Upper lobe of left lung (tissue), 6 donors: ENCODE data around the gene ANKRD31. TPM values are rescaled to one million over a fixed set of nuclear protein-coding genes. Genes with fewer than 3 reads are reported as not detected.

Source experiments
- ATAC-seq, 2 donors: fragments of 200-7000 bp; cut with Tn5 transposase; one replicate each; pipeline ENCODE4 v1.9.1; 2022; ENCODE audit warnings: mild to moderate bottlenecking in 2 of 2, moderate library complexity in 2 of 2; ENCODE audit not compliant: low FRiP score in 2 of 2
- DNase-seq, 2 donors: peaks; one replicate each; pipeline ENCODE4 v3.0.0-alpha.2; 2019 to 2020
- H3K27ac ChIP-seq, 4 donors: fragments of 200-600 bp; sonication (generic); one replicate each; pipeline ENCODE4 v1.5.1; 2016 to 2019
- H3K27me3 ChIP-seq, 4 donors: fragments of 200-600 bp; sonication (generic); one replicate each; pipeline ENCODE4 v1.5.1; 2017 to 2019
- H3K36me3 ChIP-seq, 4 donors: fragments of 200-600 bp; sonication (generic); one replicate each; pipeline ENCODE4 v1.5.1; 2016 to 2019
- H3K4me1 ChIP-seq, 4 donors: fragments of 200-600 bp; sonication (generic); one replicate each; pipeline ENCODE4 v1.5.1; 2018 to 2019
- H3K4me3 ChIP-seq, 4 donors: fragments of 200-600 bp; sonication (generic); one replicate each; pipeline ENCODE4 v1.5.1; 2017 to 2019; ENCODE audit warnings: mild to moderate bottlenecking in 2 of 4, moderate library complexity in 1 of 4
- H3K9me3 ChIP-seq, 4 donors: fragments of 200-600 bp; sonication (generic); one replicate each; pipeline ENCODE4 v1.5.1; 2018 to 2019
- EP300 ChIP-seq, 4 donors: sonication (generic); formaldehyde crosslinking; IDR thresholded peaks; one replicate each; pipeline ENCODE4 v1.5.1; 2017; ENCODE audit warnings: antibody characterized with exemption in 4 of 4, control low read depth in 2 of 4
- POLR2A ChIP-seq, 4 donors: fragments of 450-650 bp; IDR thresholded peaks; one replicate each; pipeline ENCODE4 v1.5.1; 2016 to 2017; ENCODE audit warnings: antibody characterized with exemption in 4 of 4, mild to moderate bottlenecking in 2 of 4
- POLR2AphosphoS5 ChIP-seq, 2 donors: sonication (generic); formaldehyde crosslinking; IDR thresholded peaks; one replicate each; pipeline ENCODE4 v1.5.1; 2017; ENCODE audit warnings: antibody characterized with exemption in 2 of 2
- WGBS, 2 donors: methylation state at CpG; one replicate each; pipeline ENCODE4 v1.1.5; 2017 to 2018; 5-methylcytosine and 5-hydroxymethylcytosine counted together
- total RNA-seq, 6 donors: library from RNA; depleted of rRNA in 4 of 6; stranded (reverse); fragments of >200 nt in 4 of 6; gene quantifications; one replicate each; pipeline versions ENCODE4 v1.1.0 to v1.2.1, GENCODE V29; 2016 to 2021
- TF ChIP-seq, protein P1 (sequence below), 6 experiments: fragments of 450-650 bp in 4 of 6; fragments of 200-600 bp in 2 of 6; sonication (generic) in 2 of 6; IDR thresholded peaks; one replicate each; pipeline ENCODE4 v1.5.1; 2016 to 2019; ENCODE audit warnings: antibody characterized with exemption in 6 of 6
- donor health status: DM: no; HTN: no; CAD: no; lungs with moderate emphysema.
- donor health status: DM: no; HTN: yes; CAD: no; lungs with severe emphysema.

The ANKRD31 gene
- total RNA-seq, 6 donors from 2014 or later = under 0.01 to 0.17 (median 0.11) TPM; not detected in 2

DNA sequence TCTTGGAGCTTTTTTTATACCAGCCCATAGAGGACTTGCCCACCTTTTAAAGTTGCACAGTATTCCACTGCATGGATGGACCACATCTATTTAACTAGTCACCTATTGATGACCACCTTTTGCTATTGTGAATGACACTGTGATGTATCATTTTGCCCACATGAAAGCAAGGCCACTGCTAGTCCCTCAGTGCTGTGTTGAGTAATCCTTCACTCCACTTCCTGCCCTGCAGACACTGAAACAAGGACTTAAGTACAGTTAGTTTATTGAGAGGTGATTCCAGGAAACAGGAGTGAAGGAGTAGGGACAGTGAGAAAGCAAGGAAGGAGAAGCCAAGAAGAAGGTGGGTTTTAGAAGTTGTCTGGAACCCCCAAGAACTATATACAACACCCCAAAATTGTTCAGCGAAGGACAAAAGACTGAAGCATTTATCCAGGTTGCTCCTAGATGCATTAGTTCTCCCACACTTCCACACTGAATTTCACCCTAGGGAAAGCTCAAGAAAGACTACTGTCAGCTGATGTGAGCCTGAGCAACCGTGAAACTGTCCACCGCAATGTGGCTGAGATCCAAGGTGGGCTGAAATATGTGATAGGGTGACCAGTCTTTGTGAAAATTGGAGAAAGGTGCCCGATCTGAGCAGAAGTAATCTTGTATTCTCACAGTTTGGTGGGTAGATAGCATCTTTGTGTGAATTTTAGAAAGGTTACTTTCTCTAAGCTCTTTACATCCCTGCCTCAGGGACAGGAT is 45.2 kb upstream of the ANKRD31 start:
- ATAC-seq = no peak

DNA sequence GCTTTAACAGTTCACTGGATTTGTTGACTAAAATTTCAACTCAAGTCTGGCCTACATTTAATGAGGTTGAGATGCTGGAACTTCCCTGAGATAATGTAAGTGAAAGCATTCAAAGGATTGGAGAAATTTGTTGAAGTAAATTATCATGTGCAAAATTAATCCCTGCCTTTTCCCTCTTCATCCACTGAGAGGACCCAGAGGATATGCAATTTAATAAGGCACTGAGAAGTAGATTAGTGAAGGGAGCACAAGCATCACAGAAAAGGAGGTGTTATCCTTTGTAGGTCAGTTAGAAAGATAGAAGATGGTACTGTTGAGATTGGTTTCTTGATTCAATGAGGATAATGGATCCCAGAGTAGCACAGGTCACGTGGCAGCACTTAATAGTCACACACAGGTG is 42.6 kb upstream of the ANKRD31 start:
- no peak for ATAC-seq
- TF ChIP-seq EP300 (IDR thresholded peaks at IDR 0.05) = no peak
- no peak for TF ChIP-seq POLR2AphosphoS5 (IDR thresholded peaks at IDR 0.05)
- no peak for TF ChIP-seq POLR2A (IDR thresholded peaks at IDR 0.05)
- TF ChIP-seq, protein P1, sequence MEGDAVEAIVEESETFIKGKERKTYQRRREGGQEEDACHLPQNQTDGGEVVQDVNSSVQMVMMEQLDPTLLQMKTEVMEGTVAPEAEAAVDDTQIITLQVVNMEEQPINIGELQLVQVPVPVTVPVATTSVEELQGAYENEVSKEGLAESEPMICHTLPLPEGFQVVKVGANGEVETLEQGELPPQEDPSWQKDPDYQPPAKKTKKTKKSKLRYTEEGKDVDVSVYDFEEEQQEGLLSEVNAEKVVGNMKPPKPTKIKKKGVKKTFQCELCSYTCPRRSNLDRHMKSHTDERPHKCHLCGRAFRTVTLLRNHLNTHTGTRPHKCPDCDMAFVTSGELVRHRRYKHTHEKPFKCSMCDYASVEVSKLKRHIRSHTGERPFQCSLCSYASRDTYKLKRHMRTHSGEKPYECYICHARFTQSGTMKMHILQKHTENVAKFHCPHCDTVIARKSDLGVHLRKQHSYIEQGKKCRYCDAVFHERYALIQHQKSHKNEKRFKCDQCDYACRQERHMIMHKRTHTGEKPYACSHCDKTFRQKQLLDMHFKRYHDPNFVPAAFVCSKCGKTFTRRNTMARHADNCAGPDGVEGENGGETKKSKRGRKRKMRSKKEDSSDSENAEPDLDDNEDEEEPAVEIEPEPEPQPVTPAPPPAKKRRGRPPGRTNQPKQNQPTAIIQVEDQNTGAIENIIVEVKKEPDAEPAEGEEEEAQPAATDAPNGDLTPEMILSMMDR (IDR thresholded peaks at IDR 0.05) = no peak

More for the DNA sequence above, 45.2 kb upstream of the ANKRD31 start:
- no peak overlapping the region for H3K4me3 ChIP-seq
- no peak overlapping the region for H3K27ac ChIP-seq
- TF ChIP-seq, protein P1 (IDR thresholded peaks at IDR 0.05) = no peak
- TF ChIP-seq POLR2A (IDR thresholded peaks at IDR 0.05) = no peak
- no peak for TF ChIP-seq EP300 (IDR thresholded peaks at IDR 0.05)
- TF ChIP-seq POLR2AphosphoS5 (IDR thresholded peaks at IDR 0.05) = no peak
- H3K27me3 ChIP-seq = no peaks in the 10 kb centered on the region
- no peaks in the 10 kb centered on the region for H3K36me3 ChIP-seq
- H3K9me3 ChIP-seq = no peaks in the 10 kb centered on the region
- no peak for DNase-seq
- no peaks in the 10 kb centered on the region for H3K4me1 ChIP-seq
- WGBS, 2 donors = 87 to 90% methylated on average over 4 of the region's 4 CpGs

DNA sequence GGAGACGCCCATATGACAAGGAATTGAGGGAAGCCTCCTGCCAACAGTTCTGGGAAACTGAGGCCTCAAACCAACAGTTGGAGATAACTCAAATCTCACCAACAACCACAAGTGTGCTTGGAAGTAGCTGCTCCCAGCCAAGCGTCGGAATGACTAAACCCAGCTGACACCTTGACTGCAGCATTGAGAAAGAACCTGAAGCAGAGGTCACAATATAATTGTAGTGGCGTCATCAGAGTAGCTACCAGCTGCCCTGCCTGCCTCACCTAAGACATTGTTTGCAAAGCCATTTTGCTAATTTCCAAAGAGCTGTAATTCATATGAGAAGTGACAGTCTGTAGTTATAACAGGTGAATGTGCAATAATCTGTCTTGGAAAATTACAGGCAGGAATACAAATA is 40.8 kb upstream of the ANKRD31 start:
- Histone ChIP-seq H3K36me3 (no peaks in the 10 kb centered on the region), H3K9me3 (no peaks in the 10 kb centered on the region), H3K4me3 (no peak overlapping the region), H3K27ac (no peak overlapping the region), H3K27me3 (no peaks in the 10 kb centered on the region), H3K4me1 (no peaks in the 10 kb centered on the region)
- peak in 1 of 2 donors; percentile 45 for DNase-seq
- TF ChIP-seq, protein P1 (IDR thresholded peaks at IDR 0.05) = no peak
- TF ChIP-seq POLR2AphosphoS5 (IDR thresholded peaks at IDR 0.05) = no peak
- TF ChIP-seq EP300 (IDR thresholded peaks at IDR 0.05) = no peak
- no peak for TF ChIP-seq POLR2A (IDR thresholded peaks at IDR 0.05)
- ATAC-seq = no peak
- WGBS, 2 donors = 59 to 74% methylated on average over 4 of the region's 4 CpGs

More for the DNA sequence above, 42.6 kb upstream of the ANKRD31 start:
- no peak overlapping the region for H3K27ac ChIP-seq
- H3K36me3 ChIP-seq = no peaks in the 10 kb centered on the region
- 80 to 85% methylated on average over 1 of the region's 1 CpG for WGBS, 2 donors
- no peak for DNase-seq
- H3K27me3 ChIP-seq = no peaks in the 10 kb centered on the region
- H3K4me3 ChIP-seq = no peak overlapping the region
- H3K4me1 ChIP-seq = no peaks in the 10 kb centered on the region
- H3K9me3 ChIP-seq = no peaks in the 10 kb centered on the region

DNA sequence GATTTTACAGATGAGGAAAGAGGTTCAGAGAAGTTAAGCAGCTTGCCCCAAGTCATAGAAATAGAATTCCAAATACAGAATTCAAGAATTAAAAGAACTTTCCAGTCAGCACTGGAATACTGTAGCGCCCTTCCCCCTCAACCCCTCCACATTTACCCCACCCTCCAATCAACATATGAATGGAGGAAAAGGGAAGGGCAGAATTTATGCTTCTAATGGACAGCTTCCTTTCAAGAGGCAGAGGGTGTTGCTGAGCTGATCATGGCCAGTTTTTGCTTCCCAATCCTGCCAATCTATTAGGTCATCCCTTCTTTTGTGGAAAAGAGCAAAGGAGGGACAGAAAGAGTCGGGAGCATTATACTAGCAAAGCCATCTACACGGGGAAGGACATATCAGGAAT is 39.1 kb upstream of the ANKRD31 start:
- Histone ChIP-seq H3K36me3 (no peaks in the 10 kb centered on the region), H3K27me3 (no peaks in the 10 kb centered on the region), H3K27ac (no peak overlapping the region), H3K4me3 (no peak overlapping the region), H3K9me3 (no peaks in the 10 kb centered on the region), H3K4me1 (no peaks in the 10 kb centered on the region)
- ATAC-seq = no peak
- 58 to 59% methylated on average over 3 of the region's 3 CpGs for WGBS, 2 donors
- no peak for DNase-seq
- TF ChIP-seq POLR2AphosphoS5 (IDR thresholded peaks at IDR 0.05) = no peak
- TF ChIP-seq, protein P1 (IDR thresholded peaks at IDR 0.05) = no peak
- no peak for TF ChIP-seq EP300 (IDR thresholded peaks at IDR 0.05)
- no peak for TF ChIP-seq POLR2A (IDR thresholded peaks at IDR 0.05)

DNA sequence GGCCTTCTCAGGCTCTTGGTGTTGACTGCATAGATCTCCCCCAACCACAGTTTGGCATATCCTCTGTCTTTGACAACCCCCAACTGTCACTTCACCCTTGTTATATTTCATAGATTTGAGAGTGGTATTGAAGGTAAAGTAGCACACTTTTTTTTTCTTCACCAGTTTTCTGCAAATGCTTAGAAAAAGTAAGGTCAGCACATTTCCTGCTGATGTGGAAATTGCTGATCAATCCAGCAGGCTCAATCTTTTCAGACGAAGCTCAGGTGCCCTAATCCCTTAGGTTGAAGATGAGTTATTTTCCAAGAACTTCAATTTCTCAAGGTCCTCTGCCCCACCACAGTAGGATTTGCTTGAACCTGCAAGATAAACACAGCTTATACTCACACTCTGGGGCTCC is 38.5 kb upstream of the ANKRD31 start:
- no peaks in the 10 kb centered on the region for H3K36me3 ChIP-seq
- no peaks in the 10 kb centered on the region for H3K4me1 ChIP-seq
- no peak for ATAC-seq
- 65 to 94% methylated on average over 1 of the region's 1 CpG for WGBS, 2 donors
- TF ChIP-seq EP300 (IDR thresholded peaks at IDR 0.05) (no peak), POLR2AphosphoS5 (IDR thresholded peaks at IDR 0.05) (no peak), POLR2A (IDR thresholded peaks at IDR 0.05) (no peak)
- TF ChIP-seq, protein P1 (IDR thresholded peaks at IDR 0.05) = no peak
- no peaks in the 10 kb centered on the region for H3K27me3 ChIP-seq
- no peak overlapping the region for H3K4me3 ChIP-seq
- no peaks in the 10 kb centered on the region for H3K9me3 ChIP-seq
- H3K27ac ChIP-seq = no peak overlapping the region
- no peak for DNase-seq
